Measurements from ENCODE around the gene OR56A5.

DNA sequence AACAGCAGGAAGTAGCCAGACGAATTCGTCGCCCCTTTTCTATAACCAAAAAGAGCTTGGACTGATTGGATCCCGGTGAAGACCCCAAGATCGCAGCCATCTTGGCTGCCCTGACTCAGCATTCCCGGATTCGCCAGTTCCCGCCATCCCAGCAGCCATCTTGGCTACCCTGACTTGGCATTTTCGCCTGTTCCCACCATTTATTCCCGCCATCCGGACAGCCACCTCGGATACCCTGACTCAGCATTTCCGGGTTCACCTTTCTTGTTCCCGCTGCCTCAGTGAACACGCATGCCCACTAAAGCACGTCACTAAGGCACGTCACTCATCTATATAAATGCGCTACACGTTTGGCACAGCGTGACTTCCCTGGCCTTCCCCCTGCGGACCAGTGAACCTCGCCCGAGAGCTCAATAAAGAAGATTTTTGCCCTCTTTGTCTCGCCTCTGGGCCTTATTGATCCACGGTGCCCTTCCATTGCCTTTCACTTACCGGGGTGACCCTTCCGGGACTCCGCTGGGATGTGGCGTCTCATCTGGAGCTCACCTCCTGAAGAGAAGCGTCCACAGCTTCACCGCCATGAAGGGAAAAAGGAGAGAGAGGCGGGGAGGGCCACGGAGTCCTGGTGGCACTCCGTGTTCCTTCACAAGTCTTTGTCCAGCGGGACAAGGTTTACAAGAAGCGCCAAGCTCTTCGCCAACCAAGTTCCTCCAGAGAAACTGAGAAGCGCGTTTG is 30.3 kb downstream of the OR56A5 start:
- TF ChIP-seq, protein P1, sequence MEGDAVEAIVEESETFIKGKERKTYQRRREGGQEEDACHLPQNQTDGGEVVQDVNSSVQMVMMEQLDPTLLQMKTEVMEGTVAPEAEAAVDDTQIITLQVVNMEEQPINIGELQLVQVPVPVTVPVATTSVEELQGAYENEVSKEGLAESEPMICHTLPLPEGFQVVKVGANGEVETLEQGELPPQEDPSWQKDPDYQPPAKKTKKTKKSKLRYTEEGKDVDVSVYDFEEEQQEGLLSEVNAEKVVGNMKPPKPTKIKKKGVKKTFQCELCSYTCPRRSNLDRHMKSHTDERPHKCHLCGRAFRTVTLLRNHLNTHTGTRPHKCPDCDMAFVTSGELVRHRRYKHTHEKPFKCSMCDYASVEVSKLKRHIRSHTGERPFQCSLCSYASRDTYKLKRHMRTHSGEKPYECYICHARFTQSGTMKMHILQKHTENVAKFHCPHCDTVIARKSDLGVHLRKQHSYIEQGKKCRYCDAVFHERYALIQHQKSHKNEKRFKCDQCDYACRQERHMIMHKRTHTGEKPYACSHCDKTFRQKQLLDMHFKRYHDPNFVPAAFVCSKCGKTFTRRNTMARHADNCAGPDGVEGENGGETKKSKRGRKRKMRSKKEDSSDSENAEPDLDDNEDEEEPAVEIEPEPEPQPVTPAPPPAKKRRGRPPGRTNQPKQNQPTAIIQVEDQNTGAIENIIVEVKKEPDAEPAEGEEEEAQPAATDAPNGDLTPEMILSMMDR (IDR thresholded peaks at IDR 0.05), result no peak
- no peak for TF ChIP-seq POLR2A (IDR thresholded peaks at IDR 0.05)
- TF ChIP-seq POLR2AphosphoS5 (IDR thresholded peaks at IDR 0.05), result no peak
